GM12864 (cell line): ENCODE results near the gene PPP1R13L.
"Not testable (repeated sequence)": the region's sequence is repeated elsewhere in the genome, so short reads cannot be mapped to it uniquely, and the experiment has no call there.

ENCODE experiments used
- DNase-seq: peaks from one replicate; pipeline ENCODE4 v3.0.0-alpha.2; 2011; ENCODE audit warnings: low read depth
- H3K4me3 ChIP-seq: 2 replicates; pipeline ENCODE4 v1.5.1; 2011; ENCODE audit warnings: mild to moderate bottlenecking, low read depth, low read length, control low read depth
- CTCF ChIP-seq: IDR thresholded peaks from 2 replicates; pipeline ENCODE4 v1.5.1; 2011; ENCODE audit warnings: low read depth, mild to moderate bottlenecking, moderate library complexity, low read length, control low read depth, inconsistent platforms; ENCODE audit errors: missing control alignments

PPP1R13L gene

DNA sequence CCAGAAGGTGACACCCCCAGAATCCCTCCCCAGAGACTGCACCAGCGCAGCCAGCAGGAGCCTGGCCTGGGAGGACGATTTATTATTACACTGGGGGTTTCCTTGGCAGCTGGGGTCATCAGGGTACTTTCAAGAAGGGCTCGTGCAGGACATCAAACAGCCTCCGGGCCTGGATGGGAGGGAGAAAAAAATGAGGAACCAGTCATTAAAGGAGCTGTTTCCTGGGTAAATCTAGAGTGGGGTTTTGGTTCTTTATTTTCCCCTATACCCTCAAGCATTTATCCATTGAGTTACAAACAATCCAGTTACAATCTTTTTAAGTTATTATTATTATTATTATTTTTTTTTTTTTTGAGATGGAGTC is 4.7 kb upstream of the PPP1R13L start:
- H3K4me3 ChIP-seq = no peak overlapping the region
- no peak for TF ChIP-seq CTCF
- no peak for DNase-seq

DNA sequence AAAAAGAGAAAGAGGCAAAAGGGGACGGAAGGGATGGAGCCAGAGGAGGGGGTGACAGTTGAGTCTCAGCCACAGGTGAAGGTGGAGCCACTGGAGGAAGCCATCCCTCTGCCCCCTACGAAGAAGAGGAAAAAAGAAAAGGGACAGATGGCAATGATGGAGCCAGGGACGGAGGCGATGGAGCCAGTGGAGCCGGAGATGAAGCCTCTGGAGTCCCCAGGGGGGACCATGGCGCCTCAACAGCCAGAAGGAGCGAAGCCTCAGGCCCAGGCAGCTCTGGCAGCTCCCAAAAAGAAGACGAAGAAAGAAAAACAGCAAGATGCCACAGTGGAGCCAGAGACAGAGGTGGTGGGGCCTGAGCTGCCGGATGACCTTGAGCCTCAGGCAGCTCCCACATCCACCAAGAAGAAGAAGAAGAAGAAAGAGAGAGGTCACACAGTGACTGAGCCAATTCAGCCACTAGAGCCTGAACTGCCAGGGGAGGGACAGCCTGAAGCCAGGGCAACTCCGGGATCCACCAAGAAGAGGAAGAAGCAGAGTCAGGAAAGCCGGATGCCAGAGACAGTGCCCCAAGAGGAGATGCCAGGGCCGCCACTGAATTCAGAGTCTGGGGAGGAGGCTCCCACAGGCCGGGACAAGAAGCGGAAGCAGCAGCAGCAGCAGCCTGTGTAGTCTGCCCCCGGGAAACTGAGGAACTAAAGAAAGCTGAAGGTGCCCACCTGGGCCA is 4.1 kb upstream of the PPP1R13L start:
- no peak for TF ChIP-seq CTCF
- no peak for DNase-seq
- H3K4me3 ChIP-seq = no peak overlapping the region

DNA sequence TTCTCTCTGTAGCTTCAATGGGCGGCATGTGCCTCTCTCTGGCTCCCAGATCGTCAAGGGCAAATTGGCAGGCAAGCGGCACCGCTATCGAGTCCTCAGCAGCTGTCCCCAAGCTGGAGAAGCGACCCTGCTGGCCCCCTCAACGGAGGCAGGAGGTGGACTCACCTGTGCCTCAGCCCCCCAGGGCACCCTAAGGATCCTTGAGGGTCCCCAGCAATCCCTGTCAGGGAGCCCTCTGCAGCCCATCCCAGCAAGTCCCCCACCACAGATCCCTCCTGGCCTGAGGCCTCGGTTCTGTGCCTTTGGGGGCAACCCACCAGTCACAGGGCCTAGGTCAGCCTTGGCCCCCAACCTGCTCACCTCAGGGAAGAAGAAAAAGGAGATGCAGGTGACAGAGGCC is 3.3 kb upstream of the PPP1R13L start:
- DNase-seq = no peak
- no peak for TF ChIP-seq CTCF
- no peak overlapping the region for H3K4me3 ChIP-seq

GRCh38 chr19:45407585-45407984 is 2.7 kb upstream of the PPP1R13L start:
- DNase-seq = not testable (repeated sequence)
- H3K4me3 ChIP-seq = peak overlapping the region; percentile 76; the same call in 1 of the 2 replicates

GRCh38 chr19:45407091-45407375 is 2.2 kb upstream of the PPP1R13L start:
- no peak for DNase-seq
- peak overlapping the region; percentile 76 for H3K4me3 ChIP-seq
- TF ChIP-seq CTCF = no peak

- no peak for TF ChIP-seq CTCF
- peak; percentile 69 for DNase-seq
- H3K4me3 ChIP-seq = peak within 1 kb of the TSS; percentile 76
These were observed 1.6 kb upstream of the PPP1R13L start, which contains the start of gene POLR1G for GRCh38 chr19:45406226-45407090. TSS of gene POLR1G (plus strand) at chr19:45406644. CDS start at chr19:45406697, 53 bp downstream.

DNA sequence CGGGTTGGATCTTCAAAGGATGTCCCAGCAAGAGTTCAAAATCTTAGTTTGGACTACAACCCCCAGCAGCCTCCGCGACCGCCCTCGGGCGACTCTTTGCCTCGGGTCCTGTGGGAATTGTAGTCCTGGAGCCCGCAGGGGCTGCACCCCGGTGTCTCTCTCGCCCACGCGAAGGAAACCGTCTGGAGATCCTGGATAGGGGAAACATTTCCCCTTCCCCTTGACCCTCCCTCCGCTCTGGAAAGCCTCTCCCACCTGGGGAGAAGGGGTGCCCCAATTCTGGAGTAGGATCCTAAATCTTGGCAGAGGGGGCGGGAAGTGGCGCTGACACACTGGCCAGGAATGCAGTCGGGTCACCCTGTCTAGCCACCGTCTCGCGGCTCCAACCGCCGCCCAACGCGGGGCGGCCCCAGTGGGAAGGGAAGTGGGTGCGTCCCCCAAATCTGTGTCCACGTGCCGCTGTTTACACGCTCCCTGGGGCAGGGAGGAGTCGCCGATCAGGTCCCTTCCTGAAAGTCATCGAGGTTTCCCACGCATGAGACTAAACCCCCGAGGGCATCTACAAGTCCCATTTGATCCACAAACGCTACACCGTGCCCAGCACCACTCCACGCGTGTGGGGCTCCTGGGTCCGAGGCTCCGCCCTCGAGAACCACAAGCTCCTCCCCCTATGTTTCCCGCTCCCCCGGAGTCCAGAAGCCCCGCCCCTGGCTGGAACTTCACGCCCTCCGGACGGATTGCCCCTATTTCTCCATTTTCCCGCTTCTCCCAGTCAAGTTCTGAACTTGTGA is 761 bp upstream of the PPP1R13L start:
- TF ChIP-seq CTCF = no peak
- H3K4me3 ChIP-seq = peak overlapping the region; percentile 76
- DNase-seq = peak; percentile 49
